GM12878 (cell line): ENCODE results near the gene ACADVL. TPM values are rescaled to one million over a fixed set of nuclear protein-coding genes. Genes with fewer than 3 reads are reported as not detected.

Experiments used
- ATF2 ChIP-seq: IDR thresholded peaks from 2 replicates; pipeline ENCODE4 v1.6.1; 2012; ENCODE audit warnings: low read length, inconsistent platforms
- BHLHE40 ChIP-seq, 2 experiments: fragments of 450-650 bp in 1 of 2; IDR thresholded peaks; 2 replicates each; pipeline ENCODE4 v1.6.1; 2011 to 2017; ENCODE audit warnings: low read depth in 2 of 2, borderline replicate concordance in 1 of 2, improper control_type of control experiment in 1 of 2, low read length in 1 of 2, mild to moderate bottlenecking in 1 of 2
- BMI1 ChIP-seq: fragments of 450-650 bp; IDR thresholded peaks from 2 replicates; pipeline ENCODE4 v1.6.1; 2016; ENCODE audit warnings: mild to moderate bottlenecking, moderate library complexity, borderline replicate concordance
- DPF2 ChIP-seq: fragments of 450-650 bp; IDR thresholded peaks from 2 replicates; pipeline ENCODE4 v1.6.1; 2017; ENCODE audit warnings: mild to moderate bottlenecking
- HDGF ChIP-seq: fragments of 450-650 bp; IDR thresholded peaks from 2 replicates; pipeline ENCODE4 v1.6.1; 2016; ENCODE audit warnings: antibody characterized with exemption
- IKZF1 ChIP-seq: fragments of 450-650 bp; conservative IDR thresholded peaks from 2 replicates; pipeline ENCODE4 v1.6.1; 2017; ENCODE audit warnings: antibody characterized with exemption, mild to moderate bottlenecking
- MTA2 ChIP-seq: fragments of 450-650 bp; IDR thresholded peaks from 2 replicates; pipeline ENCODE4 v1.6.1; 2016; ENCODE audit warnings: low read depth, mild to moderate bottlenecking, moderate library complexity
- MYC ChIP-seq: IDR thresholded peaks from 2 replicates; pipeline ENCODE4 v1.6.1; 2011; ENCODE audit warnings: mild to moderate bottlenecking, low read length, moderate library complexity, inconsistent platforms; ENCODE audit not compliant: insufficient read depth, insufficient replicate concordance, insufficient read length, severe bottlenecking
- POLR2A ChIP-seq: IDR thresholded peaks from 2 replicates; pipeline ENCODE4 v1.6.1; 2011; ENCODE audit warnings: low read depth, mild to moderate bottlenecking, low read length
- SIX5 ChIP-seq: IDR thresholded peaks from 2 replicates; pipeline ENCODE4 v1.6.1; 2011; ENCODE audit warnings: mild to moderate bottlenecking, low read depth, low read length, moderate library complexity; ENCODE audit not compliant: severe bottlenecking
- SKIL ChIP-seq: fragments of 450-650 bp; IDR thresholded peaks from 2 replicates; pipeline ENCODE4 v1.6.1; 2017; ENCODE audit warnings: mild to moderate bottlenecking, low read depth, inconsistent platforms; ENCODE audit not compliant: poor library complexity, severe bottlenecking
- polyA plus RNA-seq, 11 experiments: library from polyadenylated mRNA; depleted of rRNA in 4 of 11; unstranded in 6 of 11; stranded (reverse) in 5 of 11; fragments of >200 nt; fragmentation: Nextera tagmentation in 4 of 11; fragmentation: Illumina TruSeq in 1 of 11; extraction: Ambion mirVana in 4 of 11; extraction: Trizol in 1 of 11; gene quantifications; 1 replicate in 1 of 11; 2 replicates in 10 of 11; pipeline versions ENCODE4 v1.2.1 to v1.2.3, GENCODE V29; 2011 to 2016; ENCODE audit warnings: inconsistent platforms in 2 of 11, missing spikeins in 2 of 11, low read depth in 1 of 11
- total RNA-seq, 4 experiments: library from RNA; depleted of rRNA in 3 of 4; stranded (reverse); fragments of >200 nt in 3 of 4; fragmentation: Illumina TruSeq in 1 of 4; extraction: Trizol in 1 of 4; gene quantifications; 2 replicates each; pipeline versions ENCODE4 v1.2.1 to v1.2.3, GENCODE V29; 2013 to 2021

ACADVL gene
- total and polyA plus RNA-seq, 10 of the 15 experiments (the other 5 are each of a cell fraction or from before 2014, with no cell fraction given), result 25.4 to 232 (median 180) TPM

GRCh38 chr17:7214300-7215135 lies 5.2 kb upstream of the ACADVL start (continued):
- no peak for TF ChIP-seq SKIL
- TF ChIP-seq MYC, result no peak
- TF ChIP-seq ATF2, result no peak
- TF ChIP-seq MTA2, result no peak
- TF ChIP-seq IKZF1, result peak; percentile 87
- peak; percentile 97 for TF ChIP-seq SIX5
- 0 out of 2 replicates have a peak, but pooled peaks have one; percentile 36 for TF ChIP-seq DPF2
- peak; percentile 100 for TF ChIP-seq BMI1
- TF ChIP-seq HDGF, result peak; percentile 98
- peak in 1 of 2 experiments; percentile 35; a peak in 1 of 4 replicates for TF ChIP-seq BHLHE40 (IDR thresholded peaks at IDR 0.05; ENCODE audit: borderline replicate concordance in 1 of 2, low read depth in 2 of 2, low read length in 1 of 2)
- TF ChIP-seq POLR2A, result no peak
